Measurements from ENCODE around the gene EEIG1. TPM values are rescaled to one million over a fixed set of nuclear protein-coding genes. Genes with fewer than 3 reads are reported as not detected.

EEIG1 gene
- total and polyA plus RNA-seq, 9 of the 15 experiments (the other 6 are each of a cell fraction or from before 2014, with no cell fraction given) = 0.17 to 16.7 (median 3.6) TPM

- TF ChIP-seq ZNF318 (IDR thresholded peaks at IDR 0.05; ENCODE audit: borderline replicate concordance in 1 of 2, low read depth in 1 of 2) (no peak), ZNF589 (CRISPR knock-in tag; IDR thresholded peaks at IDR 0.05; ENCODE audit: low read depth) (no peak), CREB3L1 (IDR thresholded peaks at IDR 0.05; ENCODE audit: borderline replicate concordance, low read depth) (no peak), TAL1 (IDR thresholded peaks at IDR 0.05) (peak; percentile 28; the same call in 1 of the 2 replicates), POLR3A (IDR thresholded peaks at IDR 0.05; ENCODE audit: borderline replicate concordance, extremely low read depth, insufficient read depth, insufficient read length) (no peak), CXXC5 (CRISPR knock-in tag; IDR thresholded peaks at IDR 0.05) (peak; percentile 22; the same call in 1 of the 2 replicates), ZBTB17 (CRISPR knock-in tag; IDR thresholded peaks at IDR 0.05) (no peak), CBX5 (IDR thresholded peaks at IDR 0.05; ENCODE audit: borderline replicate concordance, low read depth) (no peak), TCF7L2 (IDR thresholded peaks at IDR 0.05; ENCODE audit: low read depth, low read length) (no peak), EHMT2 (IDR thresholded peaks at IDR 0.05) (peak; percentile 80), MTA3 (IDR thresholded peaks at IDR 0.05; ENCODE audit: borderline replicate concordance) (no peak), SMARCA4 (IDR thresholded peaks at IDR 0.05) (0 out of 2 replicates have a peak, but pooled peaks have one; percentile 56), NFE2 (IDR thresholded peaks at IDR 0.05; ENCODE audit: low read depth) (peak; percentile 96), JUND (IDR thresholded peaks at IDR 0.05; ENCODE audit: borderline replicate concordance, low read depth, low read length) (peak; percentile 61; the same call in 1 of the 2 replicates), JUND (tag; IDR thresholded peaks at IDR 0.05; ENCODE audit: borderline replicate concordance, low read depth, low read length) (peak; percentile 68; the same call in 2 of the 3 replicates), THAP12 (CRISPR knock-in tag; IDR thresholded peaks at IDR 0.05) (no peak), RBFOX2 (IDR thresholded peaks at IDR 0.05; ENCODE audit: low read depth, low read length) (no peak)
These were observed 45.0 kb downstream of the EEIG1 start (continued) for GRCh38 chr9:127935765-127936221.

Data from K562 (cell line).